GM12878 (cell line): Measurements from ENCODE around the gene TRABD. TPM values are rescaled to one million over a fixed set of nuclear protein-coding genes. Genes with fewer than 3 reads are reported as not detected.

Experiments used
- ATAC-seq: fragments of 200-7000 bp; cut with Tn5 transposase; 3 replicates; pipeline ENCODE4 v1.9.1; 2020; ENCODE audit warnings: mild to moderate bottlenecking, moderate library complexity
- BruUV-seq: library from RNA; stranded (reverse); fragments of 400-500 nt; replicated peaks from 2 replicates; lab custom pipeline; 2021; lab: Mats Ljungman, UMichigan
- CTCF ChIA-PET: fragments of 300-600 bp; sonication (Branson Sonifier 250); formaldehyde crosslinking; extraction: SDS; loops from one replicate; lab custom pipeline; 2021; ENCODE audit warnings: inconsistent platforms; lab: Yijun Ruan, JAX
- POLR2A ChIA-PET: fragments of 350-600 bp; formaldehyde crosslinking; extraction: SDS; loops from one replicate; lab custom pipeline; 2021; ENCODE audit warnings: inconsistent platforms; lab: Charles Lee
- RAD21 ChIA-PET: fragments of 300-600 bp; sonication (Branson Sonifier 250); formaldehyde crosslinking; loops from one replicate; lab custom pipeline; 2023; ENCODE audit warnings: antibody characterized with exemption; ENCODE audit not compliant: unreplicated experiment; lab: Charles Lee
- SMC1A ChIA-PET: fragments of 300-600 bp; sonication (Branson Sonifier 250); formaldehyde crosslinking; loops from one replicate; lab custom pipeline; 2023; ENCODE audit not compliant: unreplicated experiment, uncharacterized antibody; lab: Charles Lee
- DNase-seq: peaks from one replicate; pipeline ENCODE4 v3.0.0-alpha.2; 2011; ENCODE audit warnings: low read depth, low spot score
- FAIRE-seq: peaks from 3 replicates; lab custom pipeline; 2011; peaks lifted over from hg19 to GRCh38; lab: Jason Lieb, UNC
- H2AFZ ChIP-seq: 2 replicates; pipeline ENCODE4 v1.6.0; 2011; ENCODE audit warnings: low read depth, low read length, control low read depth; ENCODE audit not compliant: control insufficient read depth
- H3K27ac ChIP-seq: 2 replicates; pipeline ENCODE4 v1.5.1; 2011; ENCODE audit warnings: control low read depth; ENCODE audit not compliant: control insufficient read depth, insufficient read depth
- H3K27me3 ChIP-seq, 2 experiments: replicated peaks in 1 of 2; 2 replicates each; pipeline versions ENCODE4 v1.6.0 to v1.6.1; 2011; ENCODE audit warnings: low read length in 1 of 2; ENCODE audit not compliant: control insufficient read depth in 2 of 2, insufficient read depth in 2 of 2
- H3K36me3 ChIP-seq, 2 experiments: 2 replicates each; pipeline ENCODE4 v1.5.1; 2011; ENCODE audit warnings: low read length in 1 of 2; ENCODE audit not compliant: control insufficient read depth in 2 of 2, insufficient read depth in 2 of 2
- H3K4me1 ChIP-seq: 2 replicates; pipeline ENCODE4 v1.6.1; 2011; ENCODE audit warnings: mild to moderate bottlenecking, low read length, moderate library complexity, mixed read lengths; ENCODE audit not compliant: control insufficient read depth, insufficient read depth
- H3K4me2 ChIP-seq: 2 replicates; pipeline ENCODE4 v1.6.0; 2011; ENCODE audit warnings: control low read depth; ENCODE audit not compliant: control insufficient read depth, insufficient read depth
- H3K4me3 ChIP-seq: fragments of 200-600 bp; sonication (generic); 2 replicates; pipeline ENCODE4 v1.5.1; 2016
- H3K79me2 ChIP-seq: 2 replicates; pipeline ENCODE4 v1.6.0; 2011; ENCODE audit warnings: low read length; ENCODE audit not compliant: control insufficient read depth, insufficient read depth
- H3K9ac ChIP-seq: 2 replicates; pipeline ENCODE4 v1.8.0; 2011; ENCODE audit warnings: low read length, control low read depth, mixed read lengths; ENCODE audit not compliant: control insufficient read depth, insufficient read depth
- H3K9me3 ChIP-seq: replicated peaks from 3 replicates; pipeline ENCODE4 v1.5.1; 2011; ENCODE audit warnings: mild to moderate bottlenecking, low read length; ENCODE audit not compliant: control insufficient read depth, insufficient read depth
- H4K20me1 ChIP-seq: 2 replicates; pipeline ENCODE4 v1.6.0; 2011; ENCODE audit not compliant: control insufficient read depth, insufficient read depth
- BCLAF1 ChIP-seq: fragments of 450-650 bp; IDR thresholded peaks from 2 replicates; pipeline ENCODE4 v1.6.1; 2017; ENCODE audit warnings: antibody characterized with exemption, mild to moderate bottlenecking, moderate library complexity
- HDGF ChIP-seq: fragments of 450-650 bp; IDR thresholded peaks from 2 replicates; pipeline ENCODE4 v1.6.1; 2016; ENCODE audit warnings: antibody characterized with exemption
- IRF4 ChIP-seq: IDR thresholded peaks from 2 replicates; pipeline ENCODE4 v1.6.1; 2011; ENCODE audit warnings: low read depth, low read length
- MEF2B ChIP-seq: fragments of 450-650 bp; IDR thresholded peaks from 2 replicates; pipeline ENCODE4 v1.6.1; 2018; ENCODE audit warnings: mild to moderate bottlenecking, moderate library complexity; ENCODE audit not compliant: partially characterized antibody, poor library complexity, severe bottlenecking
- MXI1 ChIP-seq: fragments of 150-350 bp; IDR thresholded peaks from 2 replicates; pipeline ENCODE4 v1.6.1; 2011; ENCODE audit warnings: low read depth, mild to moderate bottlenecking, inconsistent platforms, low read length, improper control_type of control experiment
- NR2C1 ChIP-seq: fragments of 450-650 bp; IDR thresholded peaks from 2 replicates; pipeline ENCODE4 v1.6.1; 2017; ENCODE audit warnings: antibody characterized with exemption, mild to moderate bottlenecking, moderate library complexity
- NR2C2 ChIP-seq: IDR thresholded peaks from 2 replicates; pipeline ENCODE4 v1.6.1; 2011; ENCODE audit warnings: borderline replicate concordance, low read depth; ENCODE audit not compliant: control insufficient read depth, insufficient read length
- REST ChIP-seq: IDR thresholded peaks from 2 replicates; pipeline ENCODE4 v1.6.1; 2012; ENCODE audit warnings: mild to moderate bottlenecking, low read depth, low read length
- SUZ12 ChIP-seq: fragments of 200-600 bp; sonication (generic); IDR thresholded peaks from one replicate; pipeline ENCODE4 v1.6.1; 2018; ENCODE audit warnings: antibody characterized with exemption, mild to moderate bottlenecking; ENCODE audit not compliant: unreplicated experiment
- TCF3 ChIP-seq: IDR thresholded peaks from 2 replicates; pipeline ENCODE4 v1.6.1; 2012; ENCODE audit warnings: low read depth, mild to moderate bottlenecking, low read length, borderline replicate concordance; ENCODE audit not compliant: insufficient read depth
- WGBS: methylation state at CpG from one replicate; pipeline ENCODE4 v1.1.6; 2016; ENCODE audit warnings: low lambda C conversion rate; ENCODE audit not compliant: insufficient replicate concordance, insufficient coverage; ENCODE audit errors: missing lambda C conversion rate; 5-methylcytosine and 5-hydroxymethylcytosine counted together
- in situ Hi-C: fragments of 300-500 bp; cut with MboI; formaldehyde crosslinking; loops from 9 replicates; pipeline ENCODE4 v1.14.3; 2018; ENCODE audit warnings: mixed read lengths
- intact Hi-C: fragments of 100-400 bp; cut with micrococcal nuclease; formaldehyde crosslinking; loops from one replicate; pipeline ENCODE4 v1.14.2; 2022; ENCODE audit not compliant: unreplicated experiment
- polyA plus RNA-seq, 11 experiments: library from polyadenylated mRNA; depleted of rRNA in 4 of 11; unstranded in 6 of 11; stranded (reverse) in 5 of 11; fragments of >200 nt; fragmentation: Nextera tagmentation in 4 of 11; fragmentation: Illumina TruSeq in 1 of 11; extraction: Ambion mirVana in 4 of 11; extraction: Trizol in 1 of 11; gene quantifications; 1 replicate in 1 of 11; 2 replicates in 10 of 11; pipeline versions ENCODE4 v1.2.1 to v1.2.3, GENCODE V29; 2011 to 2016; ENCODE audit warnings: inconsistent platforms in 2 of 11, missing spikeins in 2 of 11, low read depth in 1 of 11
- total RNA-seq, 4 experiments: library from RNA; depleted of rRNA in 3 of 4; stranded (reverse); fragments of >200 nt in 3 of 4; fragmentation: Illumina TruSeq in 1 of 4; extraction: Trizol in 1 of 4; gene quantifications; 2 replicates each; pipeline versions ENCODE4 v1.2.1 to v1.2.3, GENCODE V29; 2013 to 2021

Gene TRABD
- total and polyA plus RNA-seq, 10 of the 15 experiments (the other 5 are each of a cell fraction or from before 2014, with no cell fraction given), result 0.43 to 116 (median 58.1) TPM

- no peak for TF ChIP-seq NR2C1
- TF ChIP-seq HDGF, result no peak
- no peak for TF ChIP-seq NR2C2
- TF ChIP-seq SUZ12, result no peak
- no peak for TF ChIP-seq BCLAF1
- no peak for TF ChIP-seq MXI1
- TF ChIP-seq TCF3, result no peak
- no peak for TF ChIP-seq IRF4
- no peak for TF ChIP-seq REST
- no peak for TF ChIP-seq MEF2B
- ChIA-PET RAD21 (no interaction called here), CTCF (no interaction called here), SMC1A (no interaction called here), POLR2A (no interaction called here)
- H3K27ac ChIP-seq, result no peak overlapping the region
- in situ Hi-C loops (no loop called here), intact Hi-C loops (no loop called here)
- H3K4me2 ChIP-seq, result no peak overlapping the region
- H2AFZ ChIP-seq, result no peak overlapping the region
- DNase-seq (no peak), ATAC-seq (no peak), FAIRE-seq (no peak)
- no peaks in the 10 kb centered on the region; a peak in 1 of 4 replicates for H3K27me3 ChIP-seq
- H3K4me3 ChIP-seq, result no peak overlapping the region
- no peaks in the 10 kb centered on the region for H3K36me3 ChIP-seq
- peaks cover 3% of the 10 kb centered on the region; the same call in 1 of the 2 replicates for H3K4me1 ChIP-seq
- H3K9me3 ChIP-seq, result no peaks in the 10 kb centered on the region
- H3K9ac ChIP-seq, result no peak overlapping the region
- no peaks in the 10 kb centered on the region for H4K20me1 ChIP-seq
- BruUV-seq, result no TSS peak
- H3K79me2 ChIP-seq, result no peaks in the 10 kb centered on the region
- 40% methylated on average over 3 of the region's 3 CpGs for WGBS
Observed at GRCh38 chr22:50140615-50141014, 45.1 kb upstream of the TRABD start.
